ENCODE results near the gene ADAMTS8.

- no peak for TF ChIP-seq POU6F1 (CRISPR knock-in tag; IDR thresholded peaks at IDR 0.05; ENCODE audit: borderline replicate concordance, low read depth)
- TF ChIP-seq PPARA (CRISPR knock-in tag; IDR thresholded peaks at IDR 0.05; ENCODE audit: borderline replicate concordance), result no peak
- no peak for TF ChIP-seq BACH2 (CRISPR knock-in tag; IDR thresholded peaks at IDR 0.05; ENCODE audit: borderline replicate concordance)
- no peak for TF ChIP-seq PATZ1 (CRISPR knock-in tag; IDR thresholded peaks at IDR 0.05; ENCODE audit: borderline replicate concordance)
- no peak for TF ChIP-seq ZNF8 (CRISPR knock-in tag; IDR thresholded peaks at IDR 0.05)
- no peak for TF ChIP-seq TOX (CRISPR knock-in tag; IDR thresholded peaks at IDR 0.05; ENCODE audit: borderline replicate concordance)
- TF ChIP-seq ESRRG (CRISPR knock-in tag; IDR thresholded peaks at IDR 0.05), result no peak
- no peak for TF ChIP-seq OSR1 (CRISPR knock-in tag; IDR thresholded peaks at IDR 0.05)
- TF ChIP-seq ISL1 (CRISPR knock-in tag; IDR thresholded peaks at IDR 0.05), result no peak
- no peak for TF ChIP-seq ZFP30 (CRISPR knock-in tag; IDR thresholded peaks at IDR 0.05)
- TF ChIP-seq TCF4 (CRISPR knock-in tag; IDR thresholded peaks at IDR 0.05; ENCODE audit: borderline replicate concordance), result no peak
- no peak for TF ChIP-seq ZNF70 (CRISPR knock-in tag; IDR thresholded peaks at IDR 0.05)
- TF ChIP-seq ZC3H10 (CRISPR knock-in tag; IDR thresholded peaks at IDR 0.05), result no peak
These were observed 3.7 kb downstream of the ADAMTS8 start for GRCh38 chr11:130424613-130425140.
